Activated T-cell treated with anti-CD3 and anti-CD28 coated beads, Interleukin-2, amount 50 U/mL, for 72 hours (primary cell): Measurements from ENCODE around the gene MCM5. TPM values are rescaled to one million over a fixed set of nuclear protein-coding genes. Genes with fewer than 3 reads are reported as not detected.

Experiments used
- ATAC-seq, 2 donors: fragments of 150-1000 bp; cut with Tn5 transposase; replicated peaks in 1 of 2; 2 replicates each; pipeline ENCODE4 v1.10.0; 2021; ENCODE audit warnings: moderate library complexity in 2 of 2, mild to moderate bottlenecking in 1 of 2
- DNase-seq, 2 donors: peaks; one replicate each; pipeline ENCODE4 v3.0.0; 2021 to 2022; ENCODE audit warnings: mixed read lengths in 1 of 2
- H3K27ac Mint-ChIP-seq: one replicate; pipeline ENCODE4 v1.8.0; 2022; ENCODE audit warnings: mild to moderate bottlenecking, moderate library complexity, mixed read lengths
- H3K27me3 Mint-ChIP-seq: one replicate; pipeline ENCODE4 v1.8.0; 2022; ENCODE audit warnings: low read depth, mixed read lengths
- H3K36me3 Mint-ChIP-seq, 2 donors: one replicate each; pipeline ENCODE4 v1.8.0; 2022; ENCODE audit warnings: mixed read lengths in 2 of 2, mild to moderate bottlenecking in 1 of 2; ENCODE audit not compliant: insufficient read depth in 2 of 2
- H3K4me1 Mint-ChIP-seq: one replicate; pipeline ENCODE4 v1.8.0; 2022; ENCODE audit warnings: low read depth, mixed read lengths
- H3K4me3 Mint-ChIP-seq, 2 donors: one replicate each; pipeline ENCODE4 v1.8.0; 2022; ENCODE audit warnings: mild to moderate bottlenecking in 2 of 2, mixed read lengths in 2 of 2, moderate library complexity in 2 of 2
- H3K9me3 Mint-ChIP-seq, 2 donors: one replicate each; pipeline ENCODE4 v1.8.0; 2022; ENCODE audit warnings: mixed read lengths in 2 of 2
- total RNA-seq, 2 donors: library from RNA; stranded (reverse); gene quantifications; one replicate each; pipeline ENCODE4 v1.2.3, GENCODE V29; 2022

Gene MCM5
- total RNA-seq, 2 donors from 2014 or later = 290 to 370 TPM

DNA sequence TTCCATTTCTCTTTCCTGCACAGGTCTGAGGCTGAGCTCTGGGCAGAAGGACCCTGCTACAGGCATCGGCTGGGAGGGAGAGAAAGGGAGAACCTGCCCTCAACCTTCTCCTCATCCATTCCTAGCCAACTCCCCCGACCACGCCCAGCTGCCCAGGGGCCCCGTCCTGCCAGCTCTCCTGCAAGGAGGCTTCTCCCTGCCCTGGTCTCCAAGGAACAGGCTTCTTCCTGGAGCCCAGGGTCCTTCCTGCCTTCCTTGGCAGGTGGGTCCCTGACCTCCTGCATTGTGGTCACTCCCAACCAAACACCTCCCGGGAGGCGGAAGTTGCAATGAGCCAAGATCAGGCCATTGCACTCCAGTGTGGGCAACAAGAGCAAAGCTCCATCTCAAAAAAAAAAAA, 31.6 kb upstream of the MCM5 start:
- DNase-seq (no peak), ATAC-seq (no peak)
- H3K9me3 Mint-ChIP-seq = no peaks in the 10 kb centered on the region
- H3K36me3 Mint-ChIP-seq = no peaks in the 10 kb centered on the region
- H3K27me3 Mint-ChIP-seq = peaks cover 29% of the 10 kb centered on the region
- no peak overlapping the region for H3K27ac Mint-ChIP-seq
- peaks cover 5% of the 10 kb centered on the region for H3K4me1 Mint-ChIP-seq
- H3K4me3 Mint-ChIP-seq = no peak overlapping the region

DNA sequence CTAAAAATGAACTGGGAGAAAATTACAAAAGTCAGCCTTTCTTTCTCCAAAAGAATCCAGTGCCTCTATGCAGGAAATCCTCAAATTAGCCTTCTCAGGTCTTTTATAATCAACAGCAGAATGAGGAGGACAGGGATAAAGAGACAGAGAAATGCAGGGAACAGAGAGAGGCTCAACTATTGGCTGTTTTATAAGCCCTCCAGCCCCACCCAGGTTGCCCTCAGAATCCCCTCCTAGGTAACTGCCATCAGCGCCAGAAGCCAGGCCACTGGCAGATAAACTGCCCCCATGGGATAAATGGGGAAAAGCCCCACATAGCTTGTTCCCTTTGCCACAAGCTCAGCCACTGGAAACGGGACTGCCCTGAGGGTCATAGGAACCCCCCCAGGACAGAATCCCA, 29.9 kb upstream of the MCM5 start:
- H3K27ac Mint-ChIP-seq = no peak overlapping the region
- no peak overlapping the region for H3K4me3 Mint-ChIP-seq
- DNase-seq (no peak), ATAC-seq (no peak)
- no peaks in the 10 kb centered on the region for H3K9me3 Mint-ChIP-seq
- peaks cover 29% of the 10 kb centered on the region for H3K27me3 Mint-ChIP-seq
- no peaks in the 10 kb centered on the region for H3K36me3 Mint-ChIP-seq
- H3K4me1 Mint-ChIP-seq = peaks cover 5% of the 10 kb centered on the region

DNA sequence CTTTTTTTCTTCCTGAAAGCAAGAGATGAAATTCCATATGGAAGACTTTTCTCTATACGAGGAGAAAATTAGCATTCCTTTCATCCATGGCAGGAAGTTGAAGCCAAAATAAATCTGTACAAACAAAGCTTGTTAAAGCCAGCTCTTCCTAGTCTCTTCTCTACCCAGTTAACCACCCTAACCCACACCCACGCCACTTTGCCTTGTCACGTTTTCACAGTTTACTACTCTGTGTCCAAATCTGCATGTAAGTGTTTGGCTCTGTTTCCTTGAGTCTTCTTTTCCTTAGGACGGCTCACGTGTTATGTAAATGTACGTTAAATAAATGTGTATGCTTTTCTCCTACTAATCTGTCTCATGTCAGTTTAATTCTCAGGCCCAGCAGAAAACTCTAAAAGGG, 26.2 kb upstream of the MCM5 start:
- Mint-ChIP-seq H3K36me3 (no peaks in the 10 kb centered on the region), H3K9me3 (no peaks in the 10 kb centered on the region), H3K4me3 (no peak overlapping the region), H3K27ac (no peak overlapping the region), H3K4me1 (peaks cover 22% of the 10 kb centered on the region), H3K27me3 (peaks cover 14% of the 10 kb centered on the region)
- ATAC-seq (no peak), DNase-seq (no peak)

DNA sequence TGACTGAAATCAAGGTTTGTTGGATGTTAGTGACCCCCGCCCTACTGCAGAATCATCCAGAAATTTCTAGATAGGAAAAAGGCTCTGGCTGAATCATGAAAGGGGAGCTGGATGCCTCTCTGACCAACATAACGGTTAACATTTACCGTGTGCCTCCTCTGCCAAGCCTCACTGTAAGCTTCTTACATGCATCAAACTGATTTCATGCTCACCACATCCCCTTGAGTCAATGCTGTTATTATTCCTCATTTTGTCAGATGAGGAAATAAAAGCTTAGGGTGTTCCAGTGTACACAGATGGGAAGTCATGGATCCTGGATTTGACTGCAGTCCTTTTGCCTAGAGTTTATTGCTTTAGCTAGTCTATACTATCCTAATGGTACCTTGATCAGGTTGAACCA, 24.9 kb upstream of the MCM5 start:
- DNase-seq (no peak), ATAC-seq (no peak)
- H3K4me1 Mint-ChIP-seq = peaks cover 22% of the 10 kb centered on the region
- H3K27ac Mint-ChIP-seq = no peak overlapping the region
- H3K4me3 Mint-ChIP-seq = no peak overlapping the region
- no peaks in the 10 kb centered on the region for H3K9me3 Mint-ChIP-seq
- H3K27me3 Mint-ChIP-seq = peaks cover 7% of the 10 kb centered on the region
- no peaks in the 10 kb centered on the region for H3K36me3 Mint-ChIP-seq

DNA sequence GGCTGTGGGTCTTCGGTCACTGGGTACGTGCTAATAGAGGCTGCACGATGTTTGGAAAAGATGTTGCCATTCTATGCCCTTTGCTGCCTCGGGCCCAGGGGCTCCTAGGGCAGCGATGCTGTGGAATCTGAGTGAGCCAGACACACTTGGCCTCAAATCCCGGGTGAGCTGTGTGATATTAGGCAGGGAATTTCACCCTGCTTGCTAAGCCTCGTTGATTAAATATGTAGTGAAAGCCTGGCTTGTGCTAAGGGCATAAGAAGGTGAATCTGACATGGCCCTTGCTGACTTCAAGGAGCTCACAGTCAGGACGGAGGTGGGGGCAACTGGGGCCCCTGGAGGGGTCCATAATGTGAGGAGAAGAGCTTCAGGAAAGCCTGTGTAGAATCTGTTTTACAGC, 24.4 kb upstream of the MCM5 start:
- no peaks in the 10 kb centered on the region for H3K9me3 Mint-ChIP-seq
- ATAC-seq (no peak), DNase-seq (no peak)
- no peak overlapping the region for H3K27ac Mint-ChIP-seq
- no peak overlapping the region for H3K4me3 Mint-ChIP-seq
- no peaks in the 10 kb centered on the region for H3K36me3 Mint-ChIP-seq
- peaks cover 12% of the 10 kb centered on the region for H3K27me3 Mint-ChIP-seq
- H3K4me1 Mint-ChIP-seq = peaks cover 22% of the 10 kb centered on the region

DNA sequence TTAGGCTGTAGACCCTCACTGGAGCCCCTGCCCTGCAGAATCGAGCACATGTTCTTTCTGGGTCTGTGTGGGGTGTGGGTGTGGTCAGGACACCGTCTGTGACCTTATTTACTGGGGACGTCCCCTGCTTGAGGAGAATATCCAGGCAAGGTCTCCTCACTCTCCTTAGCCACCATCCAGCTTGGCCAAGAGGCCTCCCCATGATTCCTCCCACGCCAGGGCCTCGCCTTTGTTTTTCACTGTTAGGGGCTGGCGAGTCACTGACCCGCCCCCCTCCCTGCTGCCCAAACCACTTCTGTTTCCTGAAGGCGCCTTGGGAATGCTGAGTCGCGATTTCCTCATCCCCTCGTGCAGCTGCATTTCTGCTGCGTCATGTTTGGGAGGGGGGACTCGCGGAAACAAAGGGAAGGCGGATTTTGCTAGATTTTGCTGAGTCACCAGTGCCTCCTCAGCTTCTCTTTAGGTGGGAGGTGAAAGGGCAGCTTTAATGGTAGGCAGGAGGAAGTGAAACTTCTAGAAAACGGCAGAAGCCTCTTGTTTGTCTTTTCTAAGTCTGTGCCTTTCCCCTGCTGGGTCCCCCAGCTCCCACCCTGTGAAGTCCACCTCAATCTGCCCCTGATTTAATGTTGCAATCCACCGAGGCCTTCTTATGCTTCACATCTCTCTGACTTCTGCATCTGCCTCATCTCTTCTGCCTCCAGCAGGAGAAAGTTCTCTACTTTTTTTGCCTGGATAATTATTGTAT, 23.0 kb upstream of the MCM5 start:
- Mint-ChIP-seq H3K4me3 (peak overlapping the region; percentile 3 to 48), H3K27me3 (peaks cover 22% of the 10 kb centered on the region), H3K27ac (peak overlapping the region; percentile 56), H3K9me3 (no peaks in the 10 kb centered on the region), H3K36me3 (no peaks in the 10 kb centered on the region), H3K4me1 (peaks cover 20% of the 10 kb centered on the region)
- DNase-seq (peak; percentile 18 to 22), ATAC-seq (peak in 1 of 2 donors; percentile 20)

DNA sequence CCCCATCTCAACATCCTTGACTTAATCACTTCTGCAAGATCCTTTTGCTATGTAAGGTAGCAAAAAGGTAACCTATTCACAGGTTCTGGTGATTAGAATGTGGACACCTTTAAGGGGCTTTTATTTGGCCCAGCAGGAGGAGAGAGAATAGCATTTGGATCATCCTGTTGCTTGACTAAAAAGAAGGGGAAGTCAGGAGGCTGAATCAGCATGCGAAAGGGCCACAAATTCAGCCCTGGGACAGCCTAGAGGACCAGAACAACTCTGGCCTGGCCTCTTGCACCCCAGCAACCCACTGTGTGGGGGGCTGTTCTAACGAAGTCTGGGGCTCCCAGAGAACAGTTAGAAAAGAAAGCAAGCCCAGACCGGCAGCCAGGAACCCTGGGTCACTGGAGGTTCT, 22.2 kb upstream of the MCM5 start:
- Mint-ChIP-seq H3K4me1 (peaks cover 17% of the 10 kb centered on the region), H3K27ac (peak overlapping the region; percentile 56), H3K9me3 (no peaks in the 10 kb centered on the region), H3K27me3 (peaks cover 26% of the 10 kb centered on the region), H3K4me3 (peak overlapping the region in 1 of 2 donors; percentile 2), H3K36me3 (no peaks in the 10 kb centered on the region)
- ATAC-seq (no peak), DNase-seq (no peak)

DNA sequence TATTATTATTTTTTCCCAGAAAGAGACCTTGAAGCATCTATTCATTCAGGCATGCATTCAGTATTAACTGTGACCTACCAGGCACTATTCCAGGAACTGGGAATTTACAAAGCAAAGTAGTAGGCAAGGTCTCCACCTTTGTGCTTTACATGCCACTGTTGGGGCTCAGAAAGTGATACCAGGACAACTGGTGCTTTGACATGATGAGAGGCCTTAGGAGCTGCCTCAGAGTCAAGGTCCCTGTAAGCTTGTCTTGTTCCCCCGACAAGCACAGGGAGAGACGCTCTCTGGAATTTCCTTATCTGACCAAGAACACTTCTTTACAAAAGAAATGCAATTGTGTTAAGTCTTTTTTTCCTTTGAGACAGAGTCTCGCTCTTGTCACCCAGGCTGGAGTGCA, 21.3 kb upstream of the MCM5 start:
- no peaks in the 10 kb centered on the region for H3K36me3 Mint-ChIP-seq
- DNase-seq (no peak), ATAC-seq (no peak)
- H3K9me3 Mint-ChIP-seq = no peaks in the 10 kb centered on the region
- H3K4me1 Mint-ChIP-seq = peaks cover 17% of the 10 kb centered on the region
- H3K27me3 Mint-ChIP-seq = peaks cover 33% of the 10 kb centered on the region
- no peak overlapping the region for H3K4me3 Mint-ChIP-seq
- no peak overlapping the region for H3K27ac Mint-ChIP-seq

DNA sequence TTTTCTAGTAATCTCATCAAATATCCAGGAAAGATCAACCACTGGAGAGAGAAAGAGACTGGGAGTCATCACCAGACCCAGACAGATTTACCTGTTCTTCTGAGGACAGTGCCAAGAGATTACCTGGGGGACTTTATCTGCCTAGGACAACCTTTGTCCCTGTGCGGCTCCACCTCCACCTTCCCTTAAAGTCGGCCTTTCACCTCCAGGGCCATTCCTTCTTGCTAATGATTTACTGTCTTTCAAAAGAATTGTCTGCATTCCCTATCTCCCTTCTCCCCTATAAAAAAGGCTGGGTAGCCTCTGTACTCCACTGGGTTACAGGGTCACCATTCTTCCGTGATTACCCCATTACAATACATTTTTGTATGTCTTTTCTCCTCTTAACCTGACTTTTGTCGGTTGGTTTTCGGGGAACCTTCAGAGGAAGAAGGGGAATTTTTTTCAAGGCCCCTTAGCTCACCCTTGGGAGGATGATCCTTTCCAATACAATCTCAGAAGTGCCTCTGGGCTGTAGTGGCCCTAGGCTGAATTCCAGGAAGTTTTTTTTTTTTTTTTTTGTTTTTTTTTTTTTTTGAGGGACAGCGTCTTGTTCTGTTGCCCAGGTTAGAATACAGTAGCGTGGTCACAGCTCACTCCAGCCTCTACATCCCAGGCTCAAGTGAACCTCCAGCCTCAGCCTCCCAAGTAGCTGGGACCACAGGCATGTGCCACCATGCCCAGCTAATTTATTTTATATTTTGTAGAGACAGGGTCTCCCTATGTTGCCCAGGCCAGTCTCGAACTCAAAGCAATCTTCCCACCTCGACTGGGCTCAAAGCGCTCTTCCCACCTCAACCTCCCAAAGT, 20.6 kb upstream of the MCM5 start:
- Mint-ChIP-seq H3K4me3 (no peak overlapping the region), H3K4me1 (peaks cover 17% of the 10 kb centered on the region), H3K27ac (no peak overlapping the region), H3K36me3 (no peaks in the 10 kb centered on the region), H3K9me3 (no peaks in the 10 kb centered on the region), H3K27me3 (peaks cover 40% of the 10 kb centered on the region)
- DNase-seq (no peak), ATAC-seq (no peak)

DNA sequence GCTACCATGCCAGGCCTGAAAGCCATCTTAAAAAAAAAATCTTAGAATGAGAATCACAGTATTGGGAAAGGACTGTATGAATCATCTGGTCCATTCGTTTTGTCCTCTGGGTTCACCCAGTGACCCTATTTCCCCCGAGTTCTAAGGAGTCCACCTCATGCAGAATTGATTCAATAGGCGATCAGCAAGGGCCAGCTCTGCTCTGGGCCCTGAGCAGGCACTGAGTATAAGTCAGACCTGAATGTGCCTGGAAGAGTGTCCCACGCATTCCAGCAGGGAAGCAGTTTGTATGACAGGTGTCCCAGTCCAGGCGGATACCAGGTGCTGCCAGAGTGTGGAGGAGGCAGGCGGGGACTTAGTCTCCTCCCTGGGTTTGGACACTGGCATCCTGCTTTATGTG, 19.9 kb upstream of the MCM5 start:
- peak overlapping the region; percentile 72 to 75 for H3K4me3 Mint-ChIP-seq
- H3K27me3 Mint-ChIP-seq = peaks cover 40% of the 10 kb centered on the region
- ATAC-seq (no peak), DNase-seq (no peak)
- H3K27ac Mint-ChIP-seq = no peak overlapping the region
- H3K9me3 Mint-ChIP-seq = no peaks in the 10 kb centered on the region
- H3K36me3 Mint-ChIP-seq = no peaks in the 10 kb centered on the region
- peaks cover 17% of the 10 kb centered on the region for H3K4me1 Mint-ChIP-seq

DNA sequence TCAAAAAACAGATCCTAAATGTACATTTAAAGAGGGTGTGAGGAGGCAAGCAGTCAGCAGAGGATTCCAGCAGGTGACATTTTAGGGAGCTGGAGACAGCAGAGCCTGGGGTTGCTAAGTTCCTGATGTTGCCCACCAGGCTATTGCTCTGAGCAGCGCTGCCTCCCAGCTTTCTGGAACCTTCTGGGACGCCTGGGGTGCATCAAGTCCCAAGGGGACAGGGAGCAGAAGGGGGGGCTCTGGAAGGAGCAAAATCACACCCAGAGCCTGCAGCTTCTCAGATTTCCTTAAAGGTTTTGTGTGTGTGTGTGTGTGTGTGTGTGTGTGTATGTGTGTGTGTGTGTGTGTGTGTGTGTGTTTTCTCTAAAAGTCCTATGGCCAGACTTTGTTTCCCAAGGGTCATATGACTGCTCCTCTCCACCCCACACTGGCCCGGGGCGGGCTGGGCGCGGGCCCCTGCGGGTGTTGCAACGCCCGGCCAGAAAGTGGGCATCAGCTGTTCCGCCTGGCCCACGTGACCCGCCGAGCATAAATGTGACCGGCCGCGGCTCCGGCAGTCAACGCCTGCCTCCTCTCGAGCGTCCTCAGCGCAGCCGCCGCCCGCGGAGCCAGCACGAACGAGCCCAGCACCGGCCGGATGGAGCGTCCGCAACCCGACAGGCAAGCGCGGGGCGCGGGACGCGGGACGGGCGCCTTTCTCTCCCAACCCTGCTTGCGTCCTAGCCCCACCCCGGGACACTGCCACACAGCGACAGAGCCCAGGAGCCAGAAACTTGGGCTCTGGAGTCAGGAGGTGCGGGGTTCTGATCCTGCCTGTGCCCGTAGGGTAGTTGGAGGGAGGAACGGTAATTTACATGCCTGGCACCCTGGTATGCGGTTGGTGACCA, 19.2 kb upstream of the MCM5 start, which contains the start of gene HMOX1:
TSS of gene HMOX1 (plus strand) at position 560 of the 887 bp plus-strand sequence. CDS start at position 638, 78 bp downstream.
- Mint-ChIP-seq H3K9me3 (no peaks in the 10 kb centered on the region), H3K36me3 (no peaks in the 10 kb centered on the region), H3K4me3 (peak within 1 kb of the TSS; percentile 72 to 75), H3K27me3 (peaks cover 40% of the 10 kb centered on the region), H3K27ac (no peak within 1 kb of the TSS), H3K4me1 (peaks cover 13% of the 10 kb centered on the region)
- peak; percentile 72 to 78 for DNase-seq
- peak; percentile 92 for ATAC-seq

DNA sequence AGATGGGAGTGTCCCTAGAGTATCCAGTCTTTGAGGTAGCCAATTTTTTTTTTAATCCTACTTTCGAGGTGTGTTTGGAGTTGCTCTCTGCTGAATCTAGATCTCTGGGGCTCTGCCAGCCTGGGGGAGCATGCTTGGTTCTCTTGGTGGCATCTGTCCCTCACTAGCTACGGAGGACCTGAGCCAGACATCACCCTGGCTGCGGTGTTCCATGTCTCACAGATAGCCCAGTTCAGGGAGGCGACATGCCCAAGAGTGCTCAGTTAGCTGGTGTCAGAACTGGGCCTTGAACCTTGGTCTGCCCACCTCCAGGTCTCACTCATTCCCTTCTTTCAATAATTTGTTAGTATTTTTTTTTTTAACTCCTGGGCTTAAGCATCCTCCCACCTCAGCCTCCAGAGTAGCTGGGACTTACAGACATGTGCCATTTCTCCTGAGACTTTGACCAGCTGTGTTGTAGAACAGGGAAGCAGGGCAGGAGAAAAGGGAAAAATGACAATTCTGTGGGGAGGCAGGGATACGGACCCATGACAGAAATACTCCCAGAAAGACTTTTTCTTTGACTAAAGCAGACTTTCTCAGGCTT, 18.4 kb upstream of the MCM5 start:
- no peaks in the 10 kb centered on the region for H3K9me3 Mint-ChIP-seq
- H3K27ac Mint-ChIP-seq = no peak overlapping the region
- DNase-seq = no peak
- H3K4me3 Mint-ChIP-seq = peak overlapping the region; percentile 72 to 75
- no peak for ATAC-seq
- H3K27me3 Mint-ChIP-seq = peaks cover 40% of the 10 kb centered on the region
- H3K4me1 Mint-ChIP-seq = peaks cover 12% of the 10 kb centered on the region
- no peaks in the 10 kb centered on the region for H3K36me3 Mint-ChIP-seq
